Transverse colon (tissue), 3 donors: Measurements from ENCODE around the gene SLC45A1.

Source experiments
- EP300 ChIP-seq: sonication (generic); formaldehyde crosslinking; IDR thresholded peaks from one replicate; pipeline ENCODE4 v1.6.1; 2017; ENCODE audit warnings: antibody characterized with exemption, low read depth
- POLR2A ChIP-seq: fragments of 450-650 bp; IDR thresholded peaks from one replicate; pipeline ENCODE4 v1.6.1; 2016; ENCODE audit warnings: antibody characterized with exemption, mild to moderate bottlenecking, moderate library complexity
- TF ChIP-seq, protein P1 (sequence below), 5 experiments: fragments of 200-600 bp in 3 of 5; fragments of 450-650 bp in 2 of 5; sonication (generic) in 3 of 5; IDR thresholded peaks; 1 replicate in 2 of 5; 2 replicates in 3 of 5; pipeline ENCODE4 v1.5.1; 2016 to 2017; ENCODE audit warnings: antibody characterized with exemption in 5 of 5, inconsistent platforms in 3 of 5, mild to moderate bottlenecking in 2 of 5, moderate library complexity in 1 of 5

DNA sequence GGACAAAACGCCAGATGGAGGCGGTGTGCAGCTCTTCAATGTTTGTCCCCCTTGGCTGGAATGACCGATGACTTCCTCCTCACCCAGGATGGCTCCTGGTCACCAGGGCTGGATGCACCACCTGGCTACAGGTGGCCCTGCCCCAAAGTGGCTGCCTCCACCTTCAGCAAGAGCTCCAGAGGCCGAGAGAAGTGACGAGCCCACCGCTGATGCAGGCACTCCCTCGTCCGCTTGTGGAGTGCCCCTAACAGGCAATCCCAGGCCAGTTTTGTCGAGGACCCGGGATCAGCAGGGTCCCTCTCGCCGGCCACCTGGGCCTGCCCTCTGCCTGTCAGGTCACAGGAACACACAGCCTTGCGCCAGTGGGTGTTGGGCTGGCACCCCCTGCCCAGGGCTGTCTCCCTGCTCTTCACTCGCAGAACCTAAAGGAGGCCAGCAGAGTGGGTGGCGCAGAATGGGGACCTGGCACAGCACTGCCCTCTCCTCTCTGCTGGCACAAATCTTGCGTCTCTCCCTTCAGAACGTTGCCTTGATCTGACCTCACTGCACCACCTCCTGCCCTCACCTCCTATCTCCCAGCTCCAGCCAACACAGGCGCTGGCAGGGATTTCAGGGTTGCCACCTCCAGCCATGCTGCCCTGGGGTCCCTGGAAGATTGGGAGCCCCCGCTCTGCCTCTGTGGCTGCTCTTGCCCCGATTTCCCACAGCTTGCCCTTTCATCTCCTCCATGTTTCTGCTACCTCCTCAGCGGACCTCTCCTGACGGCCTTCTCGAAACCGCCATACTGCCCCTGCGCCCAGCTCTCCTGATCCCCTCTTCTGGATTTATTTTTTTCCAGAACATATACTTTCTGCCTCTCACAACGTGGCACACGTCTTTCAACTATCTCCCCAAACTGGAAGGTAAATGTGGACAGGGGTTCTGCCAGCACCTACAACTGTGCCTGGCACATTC, 38.6 kb downstream of the SLC45A1 start:
- no peak for TF ChIP-seq POLR2A
- TF ChIP-seq, protein P1, sequence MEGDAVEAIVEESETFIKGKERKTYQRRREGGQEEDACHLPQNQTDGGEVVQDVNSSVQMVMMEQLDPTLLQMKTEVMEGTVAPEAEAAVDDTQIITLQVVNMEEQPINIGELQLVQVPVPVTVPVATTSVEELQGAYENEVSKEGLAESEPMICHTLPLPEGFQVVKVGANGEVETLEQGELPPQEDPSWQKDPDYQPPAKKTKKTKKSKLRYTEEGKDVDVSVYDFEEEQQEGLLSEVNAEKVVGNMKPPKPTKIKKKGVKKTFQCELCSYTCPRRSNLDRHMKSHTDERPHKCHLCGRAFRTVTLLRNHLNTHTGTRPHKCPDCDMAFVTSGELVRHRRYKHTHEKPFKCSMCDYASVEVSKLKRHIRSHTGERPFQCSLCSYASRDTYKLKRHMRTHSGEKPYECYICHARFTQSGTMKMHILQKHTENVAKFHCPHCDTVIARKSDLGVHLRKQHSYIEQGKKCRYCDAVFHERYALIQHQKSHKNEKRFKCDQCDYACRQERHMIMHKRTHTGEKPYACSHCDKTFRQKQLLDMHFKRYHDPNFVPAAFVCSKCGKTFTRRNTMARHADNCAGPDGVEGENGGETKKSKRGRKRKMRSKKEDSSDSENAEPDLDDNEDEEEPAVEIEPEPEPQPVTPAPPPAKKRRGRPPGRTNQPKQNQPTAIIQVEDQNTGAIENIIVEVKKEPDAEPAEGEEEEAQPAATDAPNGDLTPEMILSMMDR (IDR thresholded peaks at IDR 0.05) = no peak
- no peak for TF ChIP-seq EP300
